HepG2 (cell line): Measurements from ENCODE around the gene TESPA1. TPM values are rescaled to one million over a fixed set of nuclear protein-coding genes. Genes with fewer than 3 reads are reported as not detected.

ENCODE experiments used
- ATAC-seq: fragments of 200-7000 bp; cut with Tn5 transposase; 3 replicates; pipeline ENCODE4 v1.9.1; 2020; ENCODE audit warnings: mild to moderate bottlenecking, moderate library complexity
- BruUV-seq: library from RNA; stranded (reverse); fragments of 400-500 nt; replicated peaks from 2 replicates; lab custom pipeline; 2021; lab: Mats Ljungman, UMichigan
- CTCF ChIA-PET: fragments of 300-600 bp; formaldehyde crosslinking; extraction: SDS; loops from one replicate; lab custom pipeline; 2021; ENCODE audit warnings: low total read pairs, inconsistent platforms, low intra/inter-chr PET ratio; lab: Yijun Ruan, JAX
- POLR2A ChIA-PET: fragments of 350-600 bp; sonication (Branson Sonifier 250); formaldehyde crosslinking; loops from one replicate; lab custom pipeline; 2020; ENCODE audit warnings: antibody characterized with exemption, inconsistent platforms; lab: Yijun Ruan, JAX
- DNase-seq: peaks from one replicate; pipeline ENCODE4 v3.0.0-alpha.2; 2015; ENCODE audit warnings: low spot score
- FAIRE-seq: peaks from 3 replicates; lab custom pipeline; 2011; peaks lifted over from hg19 to GRCh38; lab: Jason Lieb, UNC
- H2AFZ ChIP-seq: one replicate; pipeline ENCODE4 v1.6.1; 2011; ENCODE audit warnings: low read length, inconsistent platforms
- H3K27ac ChIP-seq: fragments of 300-600 bp; 3 replicates; pipeline ENCODE4 v1.8.0; 2011; ENCODE audit warnings: mixed run types, mild to moderate bottlenecking, mixed read lengths, low read length, inconsistent platforms; ENCODE audit not compliant: insufficient read depth; ENCODE audit errors: extremely low read length
- H3K27me3 ChIP-seq, 2 experiments: fragments of 200-600 bp in 1 of 2; 2 replicates in 1 of 2; 3 replicates in 1 of 2; pipeline versions ENCODE4 v1.6.0 to v1.8.0; 2011; ENCODE audit warnings: low read length in 2 of 2, mild to moderate bottlenecking in 2 of 2, moderate library complexity in 2 of 2, inconsistent platforms in 1 of 2; ENCODE audit not compliant: insufficient read depth in 2 of 2, control insufficient read depth in 1 of 2
- H3K36me3 ChIP-seq, 2 experiments: fragments of 200-600 bp in 1 of 2; replicated peaks in 1 of 2; 2 replicates in 1 of 2; 3 replicates in 1 of 2; pipeline versions ENCODE4 v1.5.1 to v1.8.0; 2011; ENCODE audit warnings: low read length in 2 of 2, inconsistent platforms in 1 of 2; ENCODE audit not compliant: insufficient read depth in 2 of 2, control insufficient read depth in 1 of 2
- H3K4me1 ChIP-seq: 2 replicates; pipeline ENCODE4 v1.5.1; 2012; ENCODE audit warnings: low read length, inconsistent platforms; ENCODE audit not compliant: insufficient read depth
- H3K4me2 ChIP-seq: 2 replicates; pipeline ENCODE4 v1.6.0; 2011; ENCODE audit warnings: low read depth, low read length, inconsistent platforms
- H3K4me3 ChIP-seq, 3 experiments: fragments of 200-600 bp in 1 of 3; sonication (generic), shearing (Covaris generic) in 1 of 3; replicated peaks in 1 of 3; 2 replicates each; pipeline ENCODE4 v1.5.1; 2011 to 2016; ENCODE audit warnings: low read length in 3 of 3, inconsistent platforms in 2 of 3, low read depth in 2 of 3, mild to moderate bottlenecking in 2 of 3, control low read depth in 1 of 3, mixed read lengths in 1 of 3; ENCODE audit not compliant: insufficient read depth in 1 of 3
- H3K79me2 ChIP-seq: one replicate; pipeline ENCODE4 v1.6.1; 2011; ENCODE audit warnings: low read length, inconsistent platforms; ENCODE audit not compliant: insufficient read depth
- H3K9ac ChIP-seq: 2 replicates; pipeline ENCODE4 v1.6.0; 2011; ENCODE audit warnings: mild to moderate bottlenecking, low read depth, low read length, inconsistent platforms; ENCODE audit not compliant: insufficient read depth
- H3K9me3 ChIP-seq: 2 replicates; pipeline ENCODE4 v1.5.1; 2012; ENCODE audit warnings: mild to moderate bottlenecking, low read length
- H4K20me1 ChIP-seq: 2 replicates; pipeline ENCODE4 v1.6.0; 2011; ENCODE audit warnings: inconsistent platforms, mild to moderate bottlenecking, low read length, moderate library complexity; ENCODE audit not compliant: insufficient read depth
- ATAD3A ChIP-seq: sonication (generic); formaldehyde crosslinking; IDR thresholded peaks from 2 replicates; pipeline ENCODE4 v1.4.0; 2020; ENCODE audit warnings: missing genetic modification reagents
- CTCF ChIP-seq: sonication (generic); formaldehyde crosslinking; IDR thresholded peaks from 2 replicates; pipeline ENCODE4 v1.5.0; 2020; ENCODE audit warnings: mild to moderate bottlenecking, missing genetic modification reagents, moderate library complexity
- GTF3A ChIP-seq: sonication (generic); formaldehyde crosslinking; conservative IDR thresholded peaks from 2 replicates; pipeline ENCODE4 v1.4.0; 2020; ENCODE audit warnings: mild to moderate bottlenecking, missing genetic modification reagents
- HNF1A ChIP-seq, 2 experiments: sonication (generic) in 1 of 2; formaldehyde crosslinking in 1 of 2; IDR thresholded peaks; 2 replicates each; pipeline versions ENCODE4 v1.4.0 to v1.6.1; 2016 to 2020; ENCODE audit warnings: borderline replicate concordance in 1 of 2, low read depth in 1 of 2, mild to moderate bottlenecking in 1 of 2, missing genetic modification reagents in 1 of 2
- PAF1 ChIP-seq: IDR thresholded peaks from 2 replicates; pipeline ENCODE4 v1.6.1; 2016; ENCODE audit warnings: missing genetic modification reagents, missing compliant biosample characterization
- SMC3 ChIP-seq: IDR thresholded peaks from 2 replicates; pipeline ENCODE4 v1.6.1; 2011; ENCODE audit warnings: low read length, improper control_type of control experiment
- STAG1 ChIP-seq: sonication (generic); formaldehyde crosslinking; IDR thresholded peaks from 2 replicates; pipeline ENCODE4 v1.4.0; 2020; ENCODE audit warnings: missing genetic modification reagents
- TGIF2 ChIP-seq: IDR thresholded peaks from 2 replicates; pipeline ENCODE4 v1.6.1; 2016; ENCODE audit warnings: control low read depth, missing compliant biosample characterization
- THAP7 ChIP-seq: sonication (generic); formaldehyde crosslinking; IDR thresholded peaks from 2 replicates; pipeline ENCODE4 v1.8.1; 2023; ENCODE audit warnings: mild to moderate bottlenecking, missing genetic modification reagents
- THAP9 ChIP-seq: sonication (generic); formaldehyde crosslinking; IDR thresholded peaks from 2 replicates; pipeline ENCODE4; 2020; ENCODE audit warnings: missing genetic modification reagents, mild to moderate bottlenecking, borderline replicate concordance
- ZNF337 ChIP-seq: sonication (generic); formaldehyde crosslinking; IDR thresholded peaks from 2 replicates; pipeline ENCODE4 v1.5.1; 2020; ENCODE audit warnings: missing genetic modification reagents, low read depth, mild to moderate bottlenecking, borderline replicate concordance
- ZNF605 ChIP-seq: sonication (generic); formaldehyde crosslinking; IDR thresholded peaks from 2 replicates; pipeline ENCODE4 v1.8.0; 2022; ENCODE audit warnings: mild to moderate bottlenecking, missing genetic modification reagents
- ZNF652 ChIP-seq: IDR thresholded peaks from 2 replicates; pipeline ENCODE4 v1.6.1; 2016; ENCODE audit warnings: low read depth, borderline replicate concordance
- ZNF772 ChIP-seq: sonication (generic); formaldehyde crosslinking; IDR thresholded peaks from 2 replicates; pipeline ENCODE4 v1.5.0; 2020; ENCODE audit warnings: mild to moderate bottlenecking, missing genetic modification reagents
- WGBS: methylation state at CpG from one replicate; pipeline ENCODE4 v1.1.6; 2017; ENCODE audit warnings: low lambda C conversion rate; 5-methylcytosine and 5-hydroxymethylcytosine counted together
- in situ Hi-C: cut with HindIII; loops from 2 replicates; pipeline ENCODE4 v1.10.0; 2017; ENCODE audit warnings: low pct_unique_long_range_greater_than_20kb; ENCODE audit not compliant: extremely low pct_ligation_motif_present
- intact Hi-C: fragments of 100-400 bp; cut with micrococcal nuclease; formaldehyde crosslinking; loops from one replicate; pipeline ENCODE4 v1.10.0; 2022; ENCODE audit not compliant: unreplicated experiment
- polyA plus RNA-seq, 8 experiments: library from polyadenylated mRNA; depleted of rRNA in 3 of 8; stranded (reverse) in 7 of 8; unstranded in 1 of 8; fragments of >200 nt; fragmentation: Illumina TruSeq in 4 of 8; extraction: Trizol in 4 of 8; gene quantifications; 2 replicates each; pipeline versions ENCODE4 v1.2.1 to v1.2.3, GENCODE V29; 2011 to 2016; ENCODE audit warnings: low read depth in 4 of 8, missing spikeins in 1 of 8, mixed read lengths in 1 of 8; ENCODE audit not compliant: insufficient read depth in 1 of 8
- total RNA-seq, 5 experiments: library from RNA; depleted of rRNA; stranded (reverse); fragments of >200 nt; fragmentation: Illumina TruSeq; extraction: Trizol; gene quantifications; 2 replicates each; pipeline ENCODE4 v1.2.3, GENCODE V29; 2016; ENCODE audit warnings: low read depth in 1 of 5

Gene TESPA1
- total and polyA plus RNA-seq, 2 of the 13 experiments (the other 11 are each of a cell fraction or from before 2014, with no cell fraction given) = not detected

- no peak overlapping the region for H2AFZ ChIP-seq
- no peak overlapping the region for H3K4me3 ChIP-seq
- no peaks in the 10 kb centered on the region for H4K20me1 ChIP-seq
- in situ Hi-C loops = loop anchor here (5.0 to 10.0 kb wide), 2 partner anchors 79 to 151 kb away; no protein-coding TSS in a partner anchor
- no peaks in the 10 kb centered on the region for H3K9me3 ChIP-seq
- no peak overlapping the region for H3K27ac ChIP-seq
- 5% methylated on average over 12 of the region's 12 CpGs for WGBS
- no peaks in the 10 kb centered on the region for H3K4me1 ChIP-seq
- FAIRE-seq = peak; percentile 63
- DNase-seq = peak; percentile 59
- peaks cover 0 to 9% of the 10 kb centered on the region in 2 experiments; a peak in 1 of 5 replicates for H3K27me3 ChIP-seq
- no peaks in the 10 kb centered on the region for H3K79me2 ChIP-seq
- ChIA-PET CTCF (interaction anchor here (1.1 to 4.1 kb wide), 4 partner anchors 75 to 152 kb away, joined by 4 to 64 read pairs (median 10); no protein-coding TSS in a partner anchor), POLR2A (no interaction called here)
- H3K36me3 ChIP-seq = no peaks in the 10 kb centered on the region
- H3K9ac ChIP-seq = no peak overlapping the region
- ATAC-seq = peak; percentile 89
- H3K4me2 ChIP-seq = no peak overlapping the region
- intact Hi-C loops = loop anchor here (1.0 kb wide), 2 partner anchors 80 to 150 kb away; no protein-coding TSS in a partner anchor
- BruUV-seq = no TSS peak
- peak; percentile 81 for TF ChIP-seq SMC3
- no peak for TF ChIP-seq THAP9
- no peak for TF ChIP-seq ZNF772 (CRISPR knock-in tag)
- no peak for TF ChIP-seq GTF3A (CRISPR knock-in tag)
- no peak for TF ChIP-seq HNF1A (IDR thresholded peaks at IDR 0.05; ENCODE audit: low read depth)
- no peak for TF ChIP-seq HNF1A (CRISPR knock-in tag; IDR thresholded peaks at IDR 0.05; ENCODE audit: borderline replicate concordance)
- TF ChIP-seq TGIF2 (CRISPR knock-in tag) = no peak
- peak; percentile 84 for TF ChIP-seq STAG1
- no peak for TF ChIP-seq ZNF605 (CRISPR knock-in tag)
- peak; percentile 83 for TF ChIP-seq CTCF (CRISPR knock-in tag)
- TF ChIP-seq ZNF652 = no peak
- no peak for TF ChIP-seq ZNF337
- TF ChIP-seq ATAD3A = no peak
- TF ChIP-seq THAP7 (CRISPR knock-in tag) = no peak
- TF ChIP-seq PAF1 = no peak
Measured at GRCh38 chr12:54993181-54993835, 8.7 kb upstream of the TESPA1 start.
